Transverse colon (tissue), 4 donors: ENCODE measurements around the gene SMIM8.

Source experiments
- CTCF ChIP-seq, 5 experiments: fragments of 200-600 bp in 3 of 5; fragments of 450-650 bp in 2 of 5; sonication (generic) in 3 of 5; IDR thresholded peaks; 1 replicate in 2 of 5; 2 replicates in 3 of 5; pipeline ENCODE4 v1.5.1; 2016 to 2017; ENCODE audit warnings: antibody characterized with exemption in 5 of 5, inconsistent platforms in 3 of 5, mild to moderate bottlenecking in 2 of 5, moderate library complexity in 1 of 5
- EP300 ChIP-seq: sonication (generic); formaldehyde crosslinking; IDR thresholded peaks from one replicate; pipeline ENCODE4 v1.6.1; 2017; ENCODE audit warnings: antibody characterized with exemption, low read depth
- POLR2A ChIP-seq: fragments of 450-650 bp; IDR thresholded peaks from one replicate; pipeline ENCODE4 v1.6.1; 2016; ENCODE audit warnings: antibody characterized with exemption, mild to moderate bottlenecking, moderate library complexity
- POLR2AphosphoS5 ChIP-seq, 3 donors: sonication (generic); formaldehyde crosslinking; IDR thresholded peaks; one replicate each; pipeline ENCODE4 v1.6.1; 2016; ENCODE audit warnings: antibody characterized with exemption in 3 of 3

GRCh38 chr6:87391334-87391733, 68.9 kb downstream of the SMIM8 start:
- peak in 3 of 5 experiments; percentile 13 to 24 (median 18) for TF ChIP-seq CTCF (IDR thresholded peaks at IDR 0.05)
- TF ChIP-seq POLR2AphosphoS5 (IDR thresholded peaks at IDR 0.05): no peak
- TF ChIP-seq POLR2A: no peak
- no peak for TF ChIP-seq EP300
